GM18498 (cell line): ENCODE measurements around the gene REELD1.
A peak's percentile ranks its signal among the peaks of the same experiment; 100 is the strongest.

ENCODE experiments used
- ATAC-seq: cut with Tn5 transposase; IDR thresholded peaks from one replicate; pipeline ENCODE4 v1.9.1; 2021; ENCODE audit warnings: mild to moderate bottlenecking, moderate library complexity; ENCODE audit not compliant: unreplicated experiment

REELD1 gene

GRCh38 chr4:146265950-146266490, 51.7 kb downstream of the REELD1 start:
- ATAC-seq: no peak

GRCh38 chr4:146267826-146268225, 53.5 kb downstream of the REELD1 start:
- ATAC-seq: no peak

GRCh38 chr4:146269228-146269653, 54.9 kb downstream of the REELD1 start:
- ATAC-seq: peak; percentile 52

- ATAC-seq: no peak
Observed at GRCh38 chr4:146271466-146271865, 57.1 kb downstream of the REELD1 start.

GRCh38 chr4:146273204-146273901, 59.0 kb downstream of the REELD1 start:
- peak; percentile 74 for ATAC-seq

GRCh38 chr4:146274774-146275173, 60.4 kb downstream of the REELD1 start:
- no peak for ATAC-seq

- ATAC-seq: no peak
Observed at GRCh38 chr4:146275370-146275769, 61.0 kb downstream of the REELD1 start.

- ATAC-seq: no peak
Observed at GRCh38 chr4:146278986-146279385, 64.6 kb downstream of the REELD1 start.
